ENCODE measurements around the gene CCDC169. TPM values are rescaled to one million over a fixed set of nuclear protein-coding genes. Genes with fewer than 3 reads are reported as not detected.
A peak's percentile ranks its signal among the peaks of the same experiment; 100 is the strongest.
"Not testable (repeated sequence)": the region's sequence is repeated elsewhere in the genome, so short reads cannot be mapped to it uniquely, and the experiment has no call there.

Gene CCDC169
- total RNA-seq, 2 experiments from 2014 or later = 0.30 TPM

DNA sequence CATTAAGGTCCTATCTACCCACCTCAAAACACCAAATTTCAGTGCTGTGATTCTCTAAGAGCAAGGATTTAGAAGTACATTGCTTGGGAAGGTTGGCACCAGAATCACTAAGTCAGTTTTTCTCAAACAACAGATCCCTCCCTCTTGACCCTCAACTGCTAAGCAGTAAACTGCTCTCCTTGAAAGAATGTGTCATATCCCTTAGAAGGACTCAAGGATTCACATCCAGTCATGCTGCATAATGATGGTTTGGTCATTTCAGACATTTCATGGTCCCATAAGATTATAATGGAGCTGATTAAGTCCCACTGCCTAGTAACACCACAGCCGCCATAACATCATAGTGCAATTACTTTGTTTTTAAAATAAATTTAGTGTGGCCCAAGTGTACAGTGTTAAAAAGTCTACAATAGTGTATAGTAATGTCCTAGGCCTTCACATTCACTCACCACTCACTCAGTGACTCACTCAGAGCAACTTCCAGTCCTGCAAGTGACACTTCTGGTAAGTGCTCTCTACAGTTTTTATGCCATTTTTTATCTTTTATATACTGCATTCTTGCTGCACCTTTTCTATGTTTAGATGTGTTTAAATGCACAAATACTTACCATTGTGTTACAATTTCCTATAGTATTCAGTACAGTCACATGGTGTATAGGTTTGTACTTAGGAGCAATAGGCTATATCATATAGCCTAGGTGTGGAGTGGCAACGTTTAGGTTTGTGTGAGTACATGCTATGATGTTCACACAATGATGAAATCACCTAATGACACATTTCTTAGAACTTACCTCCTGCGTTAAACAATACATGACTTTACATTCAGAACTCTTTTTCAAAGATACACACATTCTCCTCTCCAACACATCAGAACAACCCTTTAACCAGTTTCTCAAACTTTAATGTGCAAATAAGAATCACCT is 15.7 kb upstream of the CCDC169 start:
- H3K27ac Mint-ChIP-seq = no peak overlapping the region
- POLR2A ChIA-PET = no interaction called here

DNA sequence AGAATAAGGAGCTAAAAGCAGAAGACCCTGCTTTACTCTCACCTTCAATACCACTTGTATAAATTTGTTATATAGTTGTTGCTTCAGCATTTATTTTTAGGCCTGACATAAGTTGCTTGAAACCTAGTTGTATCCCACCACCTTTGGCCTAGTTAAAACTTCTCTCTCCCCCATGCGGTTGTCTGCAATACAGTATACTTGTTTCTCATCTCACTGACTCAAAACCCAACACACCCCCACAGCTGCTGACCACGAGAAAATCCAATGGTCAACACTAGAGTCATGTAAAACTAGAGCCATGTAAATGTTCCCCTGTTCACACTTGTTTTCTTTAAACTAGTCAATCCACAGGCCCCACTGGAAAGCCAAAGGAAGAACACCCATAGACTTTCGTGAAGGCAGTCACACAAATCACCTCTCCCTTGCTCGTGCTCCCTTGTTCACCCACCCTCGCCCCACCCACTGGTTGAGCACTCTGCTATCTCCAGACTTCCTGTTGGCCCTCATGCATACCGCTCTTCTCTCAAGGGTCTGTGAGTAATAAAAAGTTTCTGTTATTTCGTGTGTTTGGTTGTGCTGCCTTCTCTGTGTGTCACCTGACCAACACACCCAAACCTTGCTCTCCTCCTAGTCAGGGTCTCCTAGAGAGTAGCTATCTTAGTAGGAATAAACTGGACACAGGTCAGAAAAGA is 12.9 kb upstream of the CCDC169 start:
- Mint-ChIP-seq H3K27ac (no peak overlapping the region), H3K4me3 (no peak overlapping the region), H3K27me3 (no peaks in the 10 kb centered on the region), H3K4me1 (no peaks in the 10 kb centered on the region), H3K9me3 (ENCODE audit: low read depth) (no peaks in the 10 kb centered on the region), H3K36me3 (ENCODE audit: low read depth) (peaks cover 28% of the 10 kb centered on the region)
- ATAC-seq (no peak), DNase-seq (no peak)
- intact Hi-C loops (cut with DNase I, micrococcal nuclease) = no loop called here
- ChIA-PET CTCF (no interaction called here), POLR2A (no interaction called here)

More for the DNA sequence above, 15.7 kb upstream of the CCDC169 start:
- Mint-ChIP-seq H3K9me3 (ENCODE audit: low read depth) (no peaks in the 10 kb centered on the region), H3K36me3 (ENCODE audit: low read depth) (peaks cover 33% of the 10 kb centered on the region), H3K27me3 (no peaks in the 10 kb centered on the region), H3K4me1 (no peaks in the 10 kb centered on the region), H3K4me3 (no peak overlapping the region)
- DNase-seq (no peak), ATAC-seq (peak; percentile 60)
- intact Hi-C loops (cut with DNase I, micrococcal nuclease) = no loop called here
- CTCF ChIA-PET = no interaction called here

DNA sequence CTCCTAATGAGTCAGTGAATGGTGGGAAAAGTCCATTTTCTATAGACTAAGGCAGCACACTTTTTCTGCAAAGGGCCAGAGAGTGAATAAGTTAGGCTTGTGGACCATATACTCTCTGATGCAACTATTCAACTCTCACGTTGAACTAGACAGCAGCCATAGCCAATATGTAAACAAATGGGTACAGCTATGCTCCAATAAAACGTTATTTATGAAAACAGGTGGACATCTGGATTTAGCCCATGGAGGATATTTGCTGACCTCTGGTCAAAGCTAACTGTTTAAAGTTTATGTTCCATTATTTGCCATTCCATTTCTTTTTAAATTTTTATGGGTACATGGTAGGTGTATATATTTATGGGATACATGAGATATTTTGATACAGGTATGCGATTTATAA is 4.7 kb upstream of the CCDC169 start:
- H3K4me1 Mint-ChIP-seq = peaks cover 8% of the 10 kb centered on the region
- no peak overlapping the region for H3K4me3 Mint-ChIP-seq
- peaks cover 18% of the 10 kb centered on the region for H3K27me3 Mint-ChIP-seq
- POLR2A ChIA-PET = no interaction called here
- intact Hi-C loops (cut with DNase I, micrococcal nuclease) = no loop called here
- no peak for DNase-seq
- H3K36me3 Mint-ChIP-seq (ENCODE audit: low read depth) = peaks cover 6% of the 10 kb centered on the region
- H3K27ac Mint-ChIP-seq = no peak overlapping the region
- ATAC-seq = no peak
- no peaks in the 10 kb centered on the region for H3K9me3 Mint-ChIP-seq (ENCODE audit: low read depth)
- CTCF ChIA-PET = interaction anchor here (0.6 to 1.2 kb wide), 2 partner anchors 18 to 86 kb away, joined by 4 to 5 read pairs; no protein-coding TSS in a partner anchor

DNA sequence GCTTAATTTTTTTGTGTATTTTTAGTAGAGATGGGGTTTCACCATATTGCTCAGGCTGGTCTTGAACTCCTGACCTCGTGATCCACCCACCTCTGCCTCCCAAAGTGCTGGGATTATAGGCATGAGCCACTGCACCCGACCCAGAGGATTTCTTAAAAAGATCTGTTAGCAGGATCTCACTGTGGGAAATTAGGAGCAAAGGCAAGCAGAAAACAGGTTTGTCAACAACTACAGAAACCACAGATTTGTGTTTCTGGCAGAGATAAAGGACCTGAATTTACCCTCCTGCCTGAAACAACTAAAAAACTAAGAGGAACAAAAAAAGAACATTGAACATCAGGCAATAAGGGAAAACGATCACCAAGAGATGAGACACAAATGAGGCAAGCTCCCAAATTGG is 1.9 kb upstream of the CCDC169 start:
- POLR2A ChIA-PET; H3K9me3 Mint-ChIP-seq (ENCODE audit: low read depth); H3K27ac Mint-ChIP-seq; H3K4me3 Mint-ChIP-seq; DNase-seq; ATAC-seq; H3K36me3 Mint-ChIP-seq (ENCODE audit: low read depth): not testable (repeated sequence)
- CTCF ChIA-PET = interaction anchor here (3.8 kb wide), 1 partner anchor 16 kb away, joined by 15 read pairs; no protein-coding TSS in a partner anchor
- peaks cover 24% of the 10 kb centered on the region for H3K27me3 Mint-ChIP-seq
- peaks cover 15% of the 10 kb centered on the region for H3K4me1 Mint-ChIP-seq
- intact Hi-C loops (cut with DNase I, micrococcal nuclease) = loop anchor here (5.0 kb wide), 2 partner anchors 48 to 518 kb away; partner anchors contain the start of genes RFXAP (in 1 of the 2) and SPART (in 1 of the 2)

DNA sequence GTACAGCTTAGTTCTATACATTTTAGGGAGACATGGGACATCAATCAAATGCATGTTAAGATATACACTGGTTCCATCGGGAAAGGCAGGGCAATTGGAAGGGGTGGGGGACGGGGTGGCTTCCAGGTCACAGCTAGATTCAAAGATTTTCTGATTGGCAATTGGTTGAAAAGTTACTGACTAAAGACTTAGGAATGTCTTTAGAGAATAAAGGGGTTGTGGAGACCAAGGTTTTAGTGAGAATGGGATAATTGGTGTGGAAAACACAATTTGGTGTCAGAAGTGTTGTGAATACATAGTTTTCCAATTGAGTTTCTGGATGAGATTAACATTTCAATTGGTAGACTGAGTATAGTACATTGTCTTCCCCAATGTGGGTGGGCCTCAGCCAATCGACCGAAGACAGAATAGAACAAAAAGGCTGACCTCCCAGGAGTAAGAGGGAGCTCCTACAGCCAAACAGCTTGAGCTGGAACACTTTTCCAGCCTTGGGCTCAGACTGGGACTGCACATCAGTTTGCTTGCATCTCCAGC is 988 bp upstream of the CCDC169 start:
- DNase-seq (no peak), ATAC-seq (no peak)
- Mint-ChIP-seq H3K27ac (no peak overlapping the region), H3K27me3 (peaks cover 29% of the 10 kb centered on the region), H3K4me1 (peaks cover 15% of the 10 kb centered on the region), H3K9me3 (ENCODE audit: low read depth) (no peaks in the 10 kb centered on the region), H3K4me3 (peak overlapping the region; percentile 79), H3K36me3 (ENCODE audit: low read depth) (no peaks in the 10 kb centered on the region)
- ChIA-PET CTCF (interaction anchor here (3.8 kb wide), 1 partner anchor 15 kb away, joined by 15 read pairs; no protein-coding TSS in a partner anchor), POLR2A (no interaction called here)
- intact Hi-C loops (cut with DNase I, micrococcal nuclease) = loop anchor here (5.0 kb wide), 2 partner anchors 49 to 519 kb away; partner anchors contain the start of genes RFXAP (in 1 of the 2) and SPART (in 1 of the 2)

DNA sequence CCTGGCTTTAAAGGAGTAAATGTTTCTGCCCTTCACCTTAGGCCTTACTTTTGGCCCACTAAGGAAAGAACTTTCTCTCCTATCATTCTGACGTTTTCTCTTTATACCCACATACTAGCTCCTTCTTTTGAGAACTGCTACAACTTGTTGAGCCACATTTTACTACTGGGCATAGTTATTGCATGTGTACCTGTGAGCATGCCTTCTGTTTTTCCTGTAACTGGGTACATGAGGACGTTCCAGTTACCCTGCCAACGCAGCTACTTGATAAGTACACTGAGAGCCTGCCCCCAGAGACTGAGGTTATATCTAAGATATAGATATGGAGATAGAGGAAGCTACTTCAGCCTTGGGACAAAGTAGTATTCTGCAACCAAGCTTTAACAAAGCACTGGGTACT is 3.5 kb downstream of the CCDC169 start:
- ChIA-PET CTCF (interaction anchor here (0.6 to 1.2 kb wide), 2 partner anchors 11 to 571 kb away, joined by 3 to 4 read pairs; no protein-coding TSS in a partner anchor), POLR2A (no interaction called here)
- ATAC-seq = no peak
- Mint-ChIP-seq H3K9me3 (ENCODE audit: low read depth) (peaks cover 4% of the 10 kb centered on the region), H3K4me1 (peaks cover 15% of the 10 kb centered on the region), H3K27me3 (peaks cover 31% of the 10 kb centered on the region), H3K36me3 (ENCODE audit: low read depth) (no peaks in the 10 kb centered on the region), H3K27ac (no peak overlapping the region), H3K4me3 (no peak overlapping the region)
- intact Hi-C loops (cut with DNase I, micrococcal nuclease) = no loop called here
- DNase-seq = no peak

DNA sequence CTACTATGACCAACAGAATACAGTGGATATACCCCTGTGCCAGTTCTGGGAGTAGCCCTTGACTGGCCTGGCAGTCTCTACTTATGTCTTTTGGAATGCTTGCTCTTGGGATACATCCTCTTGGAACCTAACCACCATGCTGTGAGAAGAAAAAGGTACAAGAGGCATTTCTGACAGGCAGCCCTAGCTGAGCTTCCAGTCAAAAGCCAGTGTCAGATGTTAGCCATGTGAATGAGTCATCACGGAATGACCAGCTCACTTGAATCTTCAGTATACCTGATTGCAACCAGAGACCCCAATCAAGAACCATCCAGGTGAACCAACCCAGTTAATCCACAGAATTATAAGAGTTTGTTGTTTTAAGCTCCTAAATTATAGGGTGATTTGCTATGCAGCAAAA is 4.1 kb downstream of the CCDC169 start:
- Mint-ChIP-seq H3K4me1 (peaks cover 13% of the 10 kb centered on the region), H3K36me3 (ENCODE audit: low read depth) (no peaks in the 10 kb centered on the region), H3K27me3 (peaks cover 27% of the 10 kb centered on the region), H3K27ac (no peak overlapping the region), H3K9me3 (ENCODE audit: low read depth) (peaks cover 4% of the 10 kb centered on the region), H3K4me3 (no peak overlapping the region)
- CTCF ChIA-PET = interaction anchor here (0.6 kb wide), 1 partner anchor 572 kb away, joined by 3 read pairs; no protein-coding TSS in a partner anchor
- POLR2A ChIA-PET = no interaction called here
- DNase-seq (no peak), ATAC-seq (no peak)
- intact Hi-C loops (cut with DNase I, micrococcal nuclease) = no loop called here

DNA sequence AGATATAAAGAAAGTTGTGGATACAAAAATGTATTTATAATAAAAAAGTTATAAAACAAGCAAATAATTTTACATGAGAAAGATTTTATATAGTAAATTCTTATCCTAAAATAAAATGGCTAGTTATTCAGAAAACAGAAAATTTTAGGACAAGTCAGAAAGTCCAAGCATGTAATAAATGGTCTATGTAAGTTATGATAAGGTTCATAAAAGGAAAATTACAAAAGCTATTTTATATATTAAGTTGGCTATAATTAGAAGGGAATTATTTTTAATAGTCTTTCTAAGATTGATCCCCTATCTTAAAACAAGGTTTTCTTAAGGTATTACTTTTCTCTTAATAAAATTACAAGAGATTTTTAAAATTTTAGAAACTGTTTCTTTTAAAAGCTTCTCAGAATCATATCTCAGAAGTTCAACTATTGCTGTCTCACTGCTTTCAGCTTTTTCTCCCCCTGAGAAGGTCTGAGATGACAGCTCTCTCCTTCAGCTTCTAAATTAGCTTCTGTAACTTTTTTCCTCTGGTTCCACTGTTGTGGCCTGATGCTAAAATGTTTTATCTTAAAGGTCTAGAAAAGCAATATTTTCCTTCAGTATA is 8.7 kb downstream of the CCDC169 start:
- Mint-ChIP-seq H3K36me3 (ENCODE audit: low read depth) (no peaks in the 10 kb centered on the region), H3K4me1 (no peaks in the 10 kb centered on the region), H3K27me3 (peaks cover 18% of the 10 kb centered on the region), H3K27ac (no peak overlapping the region), H3K9me3 (ENCODE audit: low read depth) (peaks cover 4% of the 10 kb centered on the region), H3K4me3 (no peak overlapping the region)
- DNase-seq = no peak
- ATAC-seq = no peak
- ChIA-PET CTCF (interaction anchor here (1.3 kb wide), 1 partner anchor 447 kb away, joined by 3 read pairs; no protein-coding TSS in a partner anchor), POLR2A (no interaction called here)
- intact Hi-C loops (cut with DNase I, micrococcal nuclease) = loop anchor here in 1 of 2 experiments (10.0 kb wide), 1 partner anchor 136 kb away; no protein-coding TSS in a partner anchor

DNA sequence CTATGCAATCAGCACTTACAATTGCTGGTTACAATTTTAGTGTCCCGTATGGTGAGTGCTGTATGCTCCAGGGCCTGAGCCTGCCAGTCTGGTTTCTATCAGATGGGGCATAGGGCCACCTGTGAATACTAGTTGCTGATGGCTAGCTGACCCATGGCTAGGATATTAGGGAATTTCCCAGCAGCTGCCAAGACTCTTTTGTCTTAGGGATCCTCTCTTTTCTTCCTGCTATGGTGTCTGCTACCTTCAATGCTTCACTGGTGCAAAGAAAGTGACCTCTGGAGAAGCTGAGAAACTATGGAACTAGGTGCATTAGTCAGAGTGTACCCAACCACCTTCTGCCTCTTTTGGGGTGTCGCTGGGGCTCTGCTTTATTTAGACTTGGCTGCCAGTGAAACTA is 11.6 kb downstream of the CCDC169 start:
- ChIA-PET POLR2A (no interaction called here), CTCF (interaction anchor here (3.5 kb wide), 1 partner anchor 12 kb away, joined by 24 read pairs; no protein-coding TSS in a partner anchor)
- peaks cover 4% of the 10 kb centered on the region for H3K9me3 Mint-ChIP-seq (ENCODE audit: low read depth)
- H3K4me1 Mint-ChIP-seq = no peaks in the 10 kb centered on the region
- H3K27ac Mint-ChIP-seq = no peak overlapping the region
- H3K4me3 Mint-ChIP-seq = no peak overlapping the region
- DNase-seq (no peak), ATAC-seq (no peak)
- H3K36me3 Mint-ChIP-seq (ENCODE audit: low read depth) = no peaks in the 10 kb centered on the region
- intact Hi-C loops (cut with DNase I, micrococcal nuclease) = loop anchor here in 1 of 2 experiments (10.0 kb wide), 1 partner anchor 139 kb away; no protein-coding TSS in a partner anchor
- H3K27me3 Mint-ChIP-seq = peaks cover 14% of the 10 kb centered on the region

DNA sequence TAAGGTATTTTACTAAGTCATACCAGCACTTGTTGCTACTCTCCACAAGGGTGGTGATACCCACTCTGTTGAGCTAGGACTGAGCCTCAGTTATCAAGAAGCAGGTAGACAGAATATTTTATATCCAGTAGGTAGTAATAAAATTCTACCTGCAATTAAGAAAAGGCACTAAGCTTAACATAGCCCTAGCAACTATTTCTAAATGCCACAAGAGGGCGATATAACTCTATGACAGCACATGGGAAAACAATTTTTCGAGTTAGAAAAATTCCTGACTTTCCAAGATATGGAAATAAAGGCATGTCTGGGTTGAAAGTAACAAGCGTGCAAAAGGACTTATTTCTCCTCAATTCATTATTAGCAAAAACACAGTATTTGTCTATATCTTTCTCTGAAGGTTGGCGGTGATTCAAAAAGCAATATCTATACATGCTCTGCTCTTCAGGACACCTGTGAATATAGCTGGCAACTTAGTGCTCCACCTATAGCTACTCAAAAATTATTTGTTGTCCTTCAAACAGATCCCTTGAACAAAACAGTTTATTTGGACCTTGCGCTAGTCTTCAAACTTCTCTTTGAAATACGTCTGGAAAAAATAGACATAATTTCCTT is 14.7 kb downstream of the CCDC169 start:
- no peak overlapping the region for H3K4me3 Mint-ChIP-seq
- H3K4me1 Mint-ChIP-seq = no peaks in the 10 kb centered on the region
- ATAC-seq = no peak
- CTCF ChIA-PET = interaction anchor here (0.6 to 3.5 kb wide), 17 partner anchors 8 to 453 kb away, joined by 3 to 24 read pairs (median 4); partner anchors contain the start of gene CCDC169
- H3K27ac Mint-ChIP-seq = no peak overlapping the region
- no peak for DNase-seq
- no peaks in the 10 kb centered on the region for H3K9me3 Mint-ChIP-seq (ENCODE audit: low read depth)
- H3K36me3 Mint-ChIP-seq (ENCODE audit: low read depth) = no peaks in the 10 kb centered on the region
- POLR2A ChIA-PET = no interaction called here
- intact Hi-C loops (cut with DNase I, micrococcal nuclease) = loop anchor here (2.0 to 10.0 kb wide), 5 partner anchors 112 to 454 kb away; no protein-coding TSS in a partner anchor
- peaks cover 14% of the 10 kb centered on the region for H3K27me3 Mint-ChIP-seq

All from activated CD4-positive, alpha-beta T cell treated with anti-CD3 and anti-CD28 coated beads for 36 hours (primary cell).